ENCODE results near the gene ATAD2B.
"Not testable (repeated sequence)": the region's sequence is repeated elsewhere in the genome, so short reads cannot be mapped to it uniquely, and the experiment has no call there.

Gene ATAD2B

GRCh38 chr2:23723029-23723428, 203.9 kb downstream of the ATAD2B start:
- not testable (repeated sequence) for DNase-seq

GRCh38 chr2:23722255-23722654, 204.7 kb downstream of the ATAD2B start:
- no peak for DNase-seq

GRCh38 chr2:23721454-23721826, 205.5 kb downstream of the ATAD2B start:
- no peak for DNase-seq

- no peak for DNase-seq
Observed at GRCh38 chr2:23720705-23721453, 206.0 kb downstream of the ATAD2B start.

- no peak for DNase-seq
Observed at GRCh38 chr2:23719716-23720115, 207.2 kb downstream of the ATAD2B start.

- no peak for DNase-seq
Observed at GRCh38 chr2:23718931-23719700, 207.8 kb downstream of the ATAD2B start.

GRCh38 chr2:23713351-23713750, 213.6 kb downstream of the ATAD2B start:
- no peak for DNase-seq

- no peak for DNase-seq
Observed at GRCh38 chr2:23712756-23713151, 214.2 kb downstream of the ATAD2B start.

- no peak for DNase-seq
Observed at GRCh38 chr2:23711979-23712755, 214.8 kb downstream of the ATAD2B start.

GRCh38 chr2:23709311-23709710, 217.6 kb downstream of the ATAD2B start:
- DNase-seq = no peak

- DNase-seq = no peak
Observed at GRCh38 chr2:23708771-23709170, 218.2 kb downstream of the ATAD2B start.

GRCh38 chr2:23707096-23707495, 219.8 kb downstream of the ATAD2B start:
- no peak for DNase-seq

GRCh38 chr2:23706613-23707078, 220.3 kb downstream of the ATAD2B start:
- DNase-seq = no peak

- peak; percentile 39 for DNase-seq
Observed at GRCh38 chr2:23705771-23706612, 220.9 kb downstream of the ATAD2B start.

GRCh38 chr2:23703583-23704385, 223.1 kb downstream of the ATAD2B start:
- no peak for DNase-seq

GRCh38 chr2:23703037-23703582, 223.8 kb downstream of the ATAD2B start:
- no peak for DNase-seq

GRCh38 chr2:23700627-23701026, 226.3 kb downstream of the ATAD2B start:
- DNase-seq = no peak

- DNase-seq = no peak
Observed at GRCh38 chr2:23699580-23699925, 227.4 kb downstream of the ATAD2B start.

GRCh38 chr2:23698721-23699579, 228.0 kb downstream of the ATAD2B start:
- no peak for DNase-seq

Measured in RPMI8226 (cell line).